Measurements from ENCODE around the gene FRMD4B.

DNA sequence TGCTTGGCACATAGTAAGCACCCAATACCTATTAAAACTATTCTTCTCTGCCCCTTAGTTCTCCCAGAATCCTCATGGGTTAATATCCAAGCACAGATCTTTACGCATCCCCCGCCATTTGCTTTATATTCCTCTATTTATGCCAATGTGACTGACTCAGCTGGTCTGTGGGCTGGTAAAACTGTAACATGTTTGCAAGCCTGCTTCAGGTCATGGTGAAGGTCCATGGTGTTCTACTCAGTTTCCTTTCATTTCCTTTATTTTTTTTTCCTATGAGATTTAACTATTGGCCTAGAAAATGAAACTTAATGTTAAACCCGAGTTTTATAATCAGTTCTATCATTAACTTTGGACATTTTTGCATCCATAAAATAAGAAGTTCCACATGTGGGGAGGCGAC lies 47.0 kb downstream of the FRMD4B start:
- no peak for TF ChIP-seq EZH2 (IDR thresholded peaks at IDR 0.05; ENCODE audit: borderline replicate concordance, low read length)
- TF ChIP-seq, protein P1, sequence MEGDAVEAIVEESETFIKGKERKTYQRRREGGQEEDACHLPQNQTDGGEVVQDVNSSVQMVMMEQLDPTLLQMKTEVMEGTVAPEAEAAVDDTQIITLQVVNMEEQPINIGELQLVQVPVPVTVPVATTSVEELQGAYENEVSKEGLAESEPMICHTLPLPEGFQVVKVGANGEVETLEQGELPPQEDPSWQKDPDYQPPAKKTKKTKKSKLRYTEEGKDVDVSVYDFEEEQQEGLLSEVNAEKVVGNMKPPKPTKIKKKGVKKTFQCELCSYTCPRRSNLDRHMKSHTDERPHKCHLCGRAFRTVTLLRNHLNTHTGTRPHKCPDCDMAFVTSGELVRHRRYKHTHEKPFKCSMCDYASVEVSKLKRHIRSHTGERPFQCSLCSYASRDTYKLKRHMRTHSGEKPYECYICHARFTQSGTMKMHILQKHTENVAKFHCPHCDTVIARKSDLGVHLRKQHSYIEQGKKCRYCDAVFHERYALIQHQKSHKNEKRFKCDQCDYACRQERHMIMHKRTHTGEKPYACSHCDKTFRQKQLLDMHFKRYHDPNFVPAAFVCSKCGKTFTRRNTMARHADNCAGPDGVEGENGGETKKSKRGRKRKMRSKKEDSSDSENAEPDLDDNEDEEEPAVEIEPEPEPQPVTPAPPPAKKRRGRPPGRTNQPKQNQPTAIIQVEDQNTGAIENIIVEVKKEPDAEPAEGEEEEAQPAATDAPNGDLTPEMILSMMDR (conservative IDR thresholded peaks at IDR 0.05 in 1 of 2, IDR thresholded peaks at IDR 0.05 in 1 of 2; ENCODE audit: extremely low read depth in 1 of 2, insufficient read depth in 1 of 2, low read depth in 1 of 2, low read length in 2 of 2): no peak
